Daoy (cell line): ENCODE measurements around the gene DPEP3. TPM values are rescaled to one million over a fixed set of nuclear protein-coding genes. Genes with fewer than 3 reads are reported as not detected.
A peak's percentile ranks its signal among the peaks of the same experiment; 100 is the strongest.

Experiments
- DNase-seq: peaks from one replicate; pipeline ENCODE4 v3.0.0-alpha.2; 2015; ENCODE audit warnings: low read depth
- total RNA-seq: library from RNA; depleted of rRNA; stranded (reverse); fragments of >200 nt; shearing (Covaris generic); gene quantifications from 2 replicates; pipeline ENCODE4 v1.2.3, GENCODE V29; 2014; rRNA removed

DPEP3 gene
- total RNA-seq, 1 experiment from 2014 or later: not detected

DNA sequence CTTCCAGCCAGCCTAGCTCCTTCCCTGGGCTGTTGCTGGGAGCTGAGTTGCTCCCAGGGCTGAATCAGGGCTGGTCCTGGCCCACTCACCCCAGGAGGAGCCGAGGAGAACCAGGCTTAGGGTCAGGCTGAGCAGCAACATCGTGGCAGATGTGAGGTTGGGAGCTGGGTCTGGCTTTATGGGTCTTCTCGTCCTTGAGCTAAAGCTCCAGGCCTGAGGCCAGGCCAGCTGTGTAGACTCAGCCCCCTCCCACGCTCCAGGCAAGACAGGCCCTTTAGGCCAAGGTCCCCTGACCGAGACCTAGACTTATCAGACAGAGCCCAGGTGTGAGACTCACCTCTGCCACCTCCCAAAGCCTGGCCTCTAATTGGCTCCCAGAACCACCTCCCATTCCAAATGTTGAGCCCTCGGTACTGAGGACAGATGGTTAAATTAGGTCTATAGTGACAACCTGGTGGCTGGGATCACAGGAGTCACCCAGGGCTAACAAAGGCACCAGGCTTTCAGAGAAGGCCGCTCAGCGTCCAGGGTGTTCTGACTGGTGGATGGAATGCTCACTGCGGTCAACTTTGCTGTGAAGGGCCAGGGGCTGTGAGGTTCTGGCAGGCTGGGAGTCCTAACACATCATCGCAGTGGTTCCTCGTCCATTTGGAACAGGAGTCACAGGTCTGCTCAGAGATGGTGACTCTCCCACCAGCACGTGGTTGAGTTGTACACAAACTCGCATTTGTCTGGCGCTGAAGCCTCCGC, 48.4 kb downstream of the DPEP3 start, which contains the start of gene CTRL:
CTRL (minus strand) TSS at position 151 of the 750 bp plus-strand sequence; CDS start at position 141, 10 bp downstream.
- no peak for DNase-seq

DNA sequence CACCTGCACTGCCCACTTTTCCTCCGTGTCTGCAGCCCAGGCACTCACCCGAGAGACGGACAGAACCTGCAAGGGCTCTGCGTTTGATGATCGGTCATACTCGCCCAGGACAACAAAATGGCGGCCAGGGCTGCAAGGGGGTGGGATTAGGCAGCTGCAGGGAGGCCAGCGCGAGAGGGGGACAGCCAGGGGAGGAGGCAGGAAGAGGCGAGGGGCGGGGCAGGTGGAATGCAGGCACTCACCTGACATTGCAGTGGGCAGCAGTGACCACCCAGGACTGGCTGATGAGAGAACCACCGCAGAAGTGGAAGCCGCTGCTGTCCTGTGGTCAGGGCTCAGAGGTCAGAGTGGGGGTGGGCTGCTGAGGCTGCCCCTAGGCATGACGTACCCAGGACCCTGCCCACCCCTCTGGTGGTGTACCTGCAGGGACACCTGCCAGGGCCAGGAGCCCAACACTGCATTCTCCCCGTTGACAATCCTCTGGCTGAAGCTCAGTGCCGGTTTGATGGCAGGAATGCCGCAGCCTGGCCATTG, 49.6 kb downstream of the DPEP3 start:
- no peak for DNase-seq

DNA sequence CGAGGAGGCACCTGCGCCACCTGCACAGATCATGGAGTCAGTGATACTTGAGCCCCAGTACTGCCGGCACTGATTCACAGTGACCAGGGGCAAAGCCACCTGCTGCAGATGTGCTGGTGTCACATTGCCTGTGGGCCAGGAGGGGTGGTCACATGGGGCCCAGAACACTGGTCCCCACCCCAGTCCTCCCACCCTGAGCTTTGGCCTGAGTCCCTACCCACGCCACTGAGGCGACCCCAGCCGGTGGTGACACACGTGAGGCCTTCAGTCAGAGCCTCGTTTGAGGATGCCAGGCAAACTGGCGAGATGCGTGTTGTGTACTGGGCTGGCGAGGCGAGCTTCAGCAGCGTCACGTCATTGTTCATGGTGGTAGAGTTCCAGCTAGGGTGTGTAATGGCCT, 50.1 kb downstream of the DPEP3 start:
- no peak for DNase-seq

DNA sequence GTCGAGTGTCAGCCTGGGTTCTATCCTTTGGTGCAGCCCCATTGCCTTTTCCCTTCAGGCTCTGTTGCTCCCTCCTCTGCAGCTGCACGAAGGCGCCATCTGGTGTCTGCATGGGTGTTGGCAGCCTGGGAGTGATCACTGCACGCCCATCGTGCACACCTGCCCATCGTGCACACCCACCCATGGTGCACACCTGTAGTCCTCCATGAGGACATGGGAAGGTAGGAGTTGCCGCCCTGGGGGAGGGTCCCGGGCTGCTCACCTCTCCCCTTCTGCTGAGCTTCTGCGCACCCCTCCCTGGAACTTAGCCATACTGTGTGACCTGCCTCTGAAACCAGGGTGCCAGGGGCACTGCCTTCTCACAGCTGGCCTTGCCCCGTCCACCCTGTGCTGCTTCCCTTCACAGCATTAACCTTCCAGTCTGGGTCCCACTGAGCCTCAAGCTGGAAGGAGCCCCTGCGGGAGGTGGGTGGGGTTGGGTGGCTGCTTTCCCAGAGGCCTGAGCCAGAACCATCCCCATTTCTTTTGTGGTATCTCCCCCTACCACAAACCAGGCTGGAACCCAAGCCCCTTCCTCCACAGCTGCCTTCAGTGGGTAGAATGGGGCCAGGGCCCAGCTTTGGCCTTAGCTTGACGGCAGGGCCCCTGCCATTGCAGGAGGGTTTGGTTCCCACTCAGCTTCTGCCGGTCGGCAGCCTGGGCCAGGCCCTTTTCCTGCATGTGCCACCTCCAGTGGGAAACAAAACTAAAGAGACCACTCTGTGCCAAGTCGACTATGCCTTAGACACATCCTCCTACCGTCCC, 51.5 kb downstream of the DPEP3 start:
- DNase-seq: peak; percentile 69

DNA sequence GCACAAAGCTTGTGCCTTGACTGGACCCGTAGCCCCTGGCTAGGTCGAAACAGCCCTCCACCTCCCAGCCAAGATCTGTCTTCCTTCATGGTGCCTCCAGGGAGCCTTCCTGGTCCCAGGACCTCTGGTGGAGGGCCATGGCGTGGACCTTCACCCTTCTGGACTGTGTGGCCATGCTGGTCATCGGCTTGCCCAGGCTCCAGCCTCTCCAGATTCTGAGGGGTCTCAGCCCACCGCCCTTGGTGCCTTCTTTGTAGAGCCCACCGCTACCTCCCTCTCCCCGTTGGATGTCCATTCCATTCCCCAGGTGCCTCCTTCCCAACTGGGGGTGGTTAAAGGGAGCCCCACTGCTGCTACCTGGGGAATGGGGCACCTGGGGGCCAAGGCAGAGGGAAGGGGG, 52.2 kb downstream of the DPEP3 start:
- no peak for DNase-seq

DNA sequence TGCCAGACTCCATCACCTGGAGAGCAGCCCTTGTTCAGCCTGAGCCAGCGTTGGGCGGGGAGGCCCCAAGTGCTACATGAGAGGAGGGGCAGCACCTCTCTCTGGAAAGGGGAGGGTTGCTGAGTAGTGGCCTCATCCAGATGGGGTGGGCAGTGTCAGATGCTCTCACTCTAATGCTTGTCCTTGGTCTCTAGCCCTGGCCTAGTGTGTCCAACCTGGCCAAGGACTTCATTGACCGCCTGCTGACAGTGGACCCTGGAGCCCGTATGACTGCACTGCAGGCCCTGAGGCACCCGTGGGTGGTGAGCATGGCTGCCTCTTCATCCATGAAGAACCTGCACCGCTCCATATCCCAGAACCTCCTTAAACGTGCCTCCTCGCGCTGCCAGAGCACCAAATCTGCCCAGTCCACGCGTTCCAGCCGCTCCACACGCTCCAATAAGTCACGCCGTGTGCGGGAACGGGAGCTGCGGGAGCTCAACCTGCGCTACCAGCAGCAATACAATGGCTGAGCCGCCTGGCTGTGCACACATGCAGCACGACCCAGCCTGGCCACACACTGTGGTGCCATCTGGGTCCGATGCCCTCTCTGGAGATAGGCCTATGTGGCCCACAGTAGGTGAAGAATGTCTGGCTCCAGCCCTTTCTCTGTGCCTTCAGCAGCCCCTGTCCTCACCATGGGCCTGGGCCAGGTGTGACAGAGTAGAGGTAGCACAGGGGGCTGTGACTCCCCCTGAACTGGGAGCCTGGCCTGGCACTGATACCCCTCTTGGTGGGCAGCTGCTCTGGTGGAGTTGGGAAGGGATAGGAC, 53.0 kb downstream of the DPEP3 start:
- DNase-seq: no peak

DNA sequence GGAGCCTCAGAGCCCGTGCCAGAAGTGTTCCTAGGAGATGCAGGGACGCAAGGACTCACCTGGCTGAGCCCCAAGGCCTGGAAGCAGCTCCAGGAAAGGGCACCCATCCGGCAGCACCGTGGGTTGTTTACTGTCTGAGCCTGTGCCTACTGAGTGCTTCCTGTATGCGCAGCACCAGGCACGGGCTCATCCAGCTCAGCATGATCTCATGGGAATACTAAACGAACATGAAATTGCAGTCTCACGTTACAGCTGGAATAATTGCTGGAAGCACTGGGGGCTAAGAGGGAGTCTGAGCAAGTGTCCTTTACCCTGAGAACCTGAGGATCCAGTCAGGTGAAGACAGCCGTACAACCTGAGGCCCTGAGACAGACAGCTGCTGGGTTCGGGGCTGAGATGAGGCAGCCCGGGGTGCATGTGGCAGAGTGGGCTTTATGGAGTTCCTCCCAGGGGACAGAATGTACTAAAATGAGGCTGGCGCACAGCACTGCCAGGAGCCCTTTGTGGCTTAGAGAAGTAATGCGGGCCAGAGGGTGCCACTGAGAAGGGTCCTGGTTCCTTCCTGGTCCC, 54.0 kb downstream of the DPEP3 start:
- DNase-seq: peak; percentile 50

Other genes starting within 250 kb of the DPEP3 start
- gene RANBP10, start 173.9 kb downstream of the DPEP3 start, total RNA-seq: 3.7 and 4.0 TPM in 2 replicates
- gene TSNAXIP1, start 173.6 kb downstream of the DPEP3 start, total RNA-seq: 0.11 and 1.1 TPM in 2 replicates
- gene THAP11, start 138.2 kb downstream of the DPEP3 start, total RNA-seq: 41.5 and 50.6 TPM in 2 replicates
- gene NUTF2, start 133.6 kb downstream of the DPEP3 start, total RNA-seq: 42.9 and 48.7 TPM in 2 replicates
- gene CENPT, start 132.8 kb downstream of the DPEP3 start, total RNA-seq: 26.8 and 33.8 TPM in 2 replicates
- 43.3 and 47.8 TPM in 2 replicates for gene EDC4, start 107.4 kb downstream of the DPEP3 start, total RNA-seq
- not detected in 2 replicates for gene NRN1L, start 95.6 kb downstream of the DPEP3 start, total RNA-seq
- 1.5 and 2.3 TPM in 2 replicates for gene PSKH1, start 87.2 kb downstream of the DPEP3 start, total RNA-seq
- gene CTRL, start 48.6 kb downstream of the DPEP3 start, total RNA-seq: 0.74 and 1.6 TPM in 2 replicates
- gene PSMB10, start 43.6 kb downstream of the DPEP3 start, total RNA-seq: 58.1 and 72.7 TPM in 2 replicates
- gene LCAT, start 36.4 kb downstream of the DPEP3 start, total RNA-seq: 0.77 and 0.97 TPM in 2 replicates
- 7.0 and 13.5 TPM in 2 replicates for gene SLC12A4, start 11.9 kb downstream of the DPEP3 start, total RNA-seq
- not detected in 2 replicates for gene DPEP2, start 19.0 kb upstream of the DPEP3 start, total RNA-seq
- gene DPEP2NB, start 35.4 kb upstream of the DPEP3 start, total RNA-seq: not detected in 2 replicates
- gene DDX28, start 42.7 kb upstream of the DPEP3 start, total RNA-seq: 7.1 and 8.6 TPM in 2 replicates
- gene DUS2, start 42.8 kb upstream of the DPEP3 start, total RNA-seq: 15.9 and 19.8 TPM in 2 replicates
- gene NFATC3, start 104.9 kb upstream of the DPEP3 start, total RNA-seq: 11.1 and 12.1 TPM in 2 replicates